Right lobe of liver (tissue), 6 donors: ENCODE results near the gene GPS1. TPM values are rescaled to one million over a fixed set of nuclear protein-coding genes. Genes with fewer than 3 reads are reported as not detected.
A peak's percentile ranks its signal among the peaks of the same experiment; 100 is the strongest.

Source experiments
- ATAC-seq, 4 donors: fragments of 200-7000 bp; cut with Tn5 transposase; one replicate each; pipeline ENCODE4 v1.9.1; 2020; ENCODE audit warnings: mild to moderate bottlenecking in 4 of 4, moderate library complexity in 4 of 4
- DNase-seq, 3 donors: peaks; one replicate each; pipeline ENCODE4 v3.0.0-alpha.2; 2020
- H3K27ac ChIP-seq, 3 donors: fragments of 200-600 bp; one replicate each; pipeline ENCODE4 v1.8.0; 2022
- H3K27me3 ChIP-seq, 2 donors: fragments of 200-600 bp; one replicate each; pipeline ENCODE4 v1.8.0; 2022
- H3K36me3 ChIP-seq, 4 donors: fragments of 200-600 bp; sonication (generic) in 1 of 4; one replicate each; pipeline versions ENCODE4 v1.5.1 to v1.8.0; 2017 to 2022; ENCODE audit warnings: control low read depth in 1 of 4
- H3K4me1 ChIP-seq, 4 donors: fragments of 200-600 bp; sonication (generic) in 1 of 4; one replicate each; pipeline versions ENCODE4 v1.5.1 to v1.8.0; 2017 to 2022; ENCODE audit warnings: control low read depth in 1 of 4
- H3K4me3 ChIP-seq, 3 donors: fragments of 200-600 bp; one replicate each; pipeline ENCODE4 v1.8.0; 2022
- H3K9me3 ChIP-seq, 4 donors: fragments of 200-600 bp; sonication (generic) in 1 of 4; one replicate each; pipeline versions ENCODE4 v1.5.1 to v1.8.0; 2017 to 2022; ENCODE audit warnings: control low read depth in 1 of 4
- POLR2A ChIP-seq: fragments of 450-650 bp; IDR thresholded peaks from one replicate; pipeline ENCODE4 v1.6.1; 2017; ENCODE audit warnings: antibody characterized with exemption, mild to moderate bottlenecking
- WGBS: methylation state at CpG from one replicate; pipeline ENCODE4 v1.1.6; 2018; ENCODE audit warnings: low coverage, low lambda C conversion rate; ENCODE audit not compliant: insufficient coverage; ENCODE audit errors: missing lambda C conversion rate; 5-methylcytosine and 5-hydroxymethylcytosine counted together
- intact Hi-C, 2 donors: fragments of 100-400 bp; cut with DNase I; formaldehyde crosslinking; loops; one replicate each; pipeline versions ENCODE4 v1.11.2 to v1.14.1; 2022
- total RNA-seq, 6 experiments: library from RNA; depleted of rRNA in 2 of 6; stranded (reverse); fragments of >200 nt in 2 of 6; fragmentation: NEBNext Ultra II Directional in 3 of 6; extraction: Animal tissue kit (Norgen Biotek cat#: 25700) in 3 of 6; gene quantifications; one replicate each; pipeline versions ENCODE4 v1.1.0 to v1.2.4, GENCODE V29; 2016 to 2023
- TF ChIP-seq, protein P1 (sequence below), 4 donors: fragments of 200-600 bp in 3 of 4; fragments of 450-650 bp in 1 of 4; IDR thresholded peaks; one replicate each; pipeline versions ENCODE4 v1.5.1 to v1.8.0; 2016 to 2022; ENCODE audit warnings: antibody characterized with exemption in 4 of 4, mild to moderate bottlenecking in 2 of 4
- donor health status: DM: no; HTN: yes; CAD: no.
- donor health status: DM: no; HTN: no; CAD: no.
- donor health status: DM: no; HTN: no; CAD: no.
- donor health status: DM: no; HTN: yes; CAD: no.
- donor health status: DM: no; HTN: yes; CAD: no.

Gene GPS1
- total RNA-seq, 6 experiments from 2014 or later = 46.5 to 93.5 (median 62.1) TPM

DNA sequence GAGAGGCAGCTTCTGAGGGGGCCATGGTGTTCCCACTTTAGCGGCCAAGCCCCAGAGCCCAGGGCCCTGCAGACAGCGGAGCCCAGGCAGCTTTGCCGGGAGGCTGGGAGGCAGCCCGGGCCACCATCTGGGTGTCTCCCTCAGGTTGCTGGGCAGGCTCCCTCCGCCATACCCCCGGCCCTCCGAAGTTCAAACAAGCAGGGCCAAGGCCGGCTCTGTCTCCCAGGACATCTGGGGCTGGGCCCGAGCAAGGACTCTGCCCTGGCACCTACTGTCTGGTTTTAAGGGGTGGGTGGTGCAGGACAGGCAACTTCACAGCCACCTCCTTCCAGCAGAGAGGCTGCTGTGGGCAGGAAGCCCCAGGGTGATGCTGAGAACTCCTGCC, 11.3 kb downstream of the GPS1 start:
- TF ChIP-seq, protein P1, sequence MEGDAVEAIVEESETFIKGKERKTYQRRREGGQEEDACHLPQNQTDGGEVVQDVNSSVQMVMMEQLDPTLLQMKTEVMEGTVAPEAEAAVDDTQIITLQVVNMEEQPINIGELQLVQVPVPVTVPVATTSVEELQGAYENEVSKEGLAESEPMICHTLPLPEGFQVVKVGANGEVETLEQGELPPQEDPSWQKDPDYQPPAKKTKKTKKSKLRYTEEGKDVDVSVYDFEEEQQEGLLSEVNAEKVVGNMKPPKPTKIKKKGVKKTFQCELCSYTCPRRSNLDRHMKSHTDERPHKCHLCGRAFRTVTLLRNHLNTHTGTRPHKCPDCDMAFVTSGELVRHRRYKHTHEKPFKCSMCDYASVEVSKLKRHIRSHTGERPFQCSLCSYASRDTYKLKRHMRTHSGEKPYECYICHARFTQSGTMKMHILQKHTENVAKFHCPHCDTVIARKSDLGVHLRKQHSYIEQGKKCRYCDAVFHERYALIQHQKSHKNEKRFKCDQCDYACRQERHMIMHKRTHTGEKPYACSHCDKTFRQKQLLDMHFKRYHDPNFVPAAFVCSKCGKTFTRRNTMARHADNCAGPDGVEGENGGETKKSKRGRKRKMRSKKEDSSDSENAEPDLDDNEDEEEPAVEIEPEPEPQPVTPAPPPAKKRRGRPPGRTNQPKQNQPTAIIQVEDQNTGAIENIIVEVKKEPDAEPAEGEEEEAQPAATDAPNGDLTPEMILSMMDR (IDR thresholded peaks at IDR 0.05) = no peak
- no peak for TF ChIP-seq POLR2A
- Histone ChIP-seq H3K4me3 (no peak overlapping the region), H3K27ac (no peak overlapping the region), H3K9me3 (no peaks in the 10 kb centered on the region), H3K27me3 (no peaks in the 10 kb centered on the region), H3K4me1 (peaks cover 0 to 17% (median 6%) of the 10 kb centered on the region in 4 donors), H3K36me3 (peaks cover 0 to 35% (median 4%) of the 10 kb centered on the region in 4 donors)
- DNase-seq = no peak
- ATAC-seq = no peak
- intact Hi-C loops = no loop called here
- WGBS = no CpG with 5 or more reads among the region's 9 CpGs

DNA sequence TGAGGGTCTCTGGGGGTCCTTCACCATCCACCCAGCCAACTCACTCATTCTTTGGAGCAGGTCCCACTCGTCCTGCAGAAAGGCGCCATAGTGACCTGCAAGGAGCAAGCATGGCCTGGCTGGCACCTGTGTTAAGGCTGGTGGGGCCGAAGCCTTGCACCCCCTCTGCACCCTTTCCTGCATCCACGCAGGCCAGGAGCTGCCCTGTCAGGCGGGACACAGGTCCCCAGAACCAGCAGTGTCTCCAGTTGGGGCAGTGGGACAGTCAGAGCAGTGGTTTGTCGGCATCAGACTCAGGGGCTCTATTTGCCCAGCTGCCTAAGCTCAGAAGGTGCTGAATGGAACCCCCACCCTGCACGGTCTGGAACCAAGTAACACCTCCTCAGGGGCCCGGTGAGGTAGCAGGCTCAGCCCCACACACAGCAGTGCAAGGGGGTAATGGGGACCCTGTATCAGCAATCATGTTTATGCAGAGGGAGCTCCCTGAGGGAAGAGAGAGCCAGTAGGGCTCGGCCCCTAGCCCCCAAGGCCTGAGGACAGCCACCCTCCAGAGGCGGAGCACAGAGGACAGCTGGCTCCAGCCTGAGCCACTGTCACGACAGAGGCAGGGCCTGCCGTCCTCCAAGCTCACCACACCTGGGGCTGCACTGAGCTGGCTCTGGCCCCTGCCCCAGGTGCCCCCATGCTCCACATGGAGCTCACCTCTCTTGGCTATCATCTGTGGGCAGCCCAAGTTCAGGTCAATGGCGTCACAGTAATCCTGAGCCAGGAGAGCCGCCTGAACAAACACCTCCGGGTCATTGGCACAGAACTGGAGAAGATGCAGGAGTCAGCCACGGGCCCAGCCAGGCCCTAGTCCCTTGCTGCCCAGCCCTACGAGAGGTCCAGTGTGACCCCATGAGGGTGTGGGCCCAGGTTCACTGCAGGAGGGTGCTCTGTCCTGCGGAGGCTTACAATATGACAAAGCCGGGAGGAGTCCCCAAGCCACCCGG, 12.0 kb downstream of the GPS1 start:
- peak; percentile 51 to 78 (median 59) for ATAC-seq

DNA sequence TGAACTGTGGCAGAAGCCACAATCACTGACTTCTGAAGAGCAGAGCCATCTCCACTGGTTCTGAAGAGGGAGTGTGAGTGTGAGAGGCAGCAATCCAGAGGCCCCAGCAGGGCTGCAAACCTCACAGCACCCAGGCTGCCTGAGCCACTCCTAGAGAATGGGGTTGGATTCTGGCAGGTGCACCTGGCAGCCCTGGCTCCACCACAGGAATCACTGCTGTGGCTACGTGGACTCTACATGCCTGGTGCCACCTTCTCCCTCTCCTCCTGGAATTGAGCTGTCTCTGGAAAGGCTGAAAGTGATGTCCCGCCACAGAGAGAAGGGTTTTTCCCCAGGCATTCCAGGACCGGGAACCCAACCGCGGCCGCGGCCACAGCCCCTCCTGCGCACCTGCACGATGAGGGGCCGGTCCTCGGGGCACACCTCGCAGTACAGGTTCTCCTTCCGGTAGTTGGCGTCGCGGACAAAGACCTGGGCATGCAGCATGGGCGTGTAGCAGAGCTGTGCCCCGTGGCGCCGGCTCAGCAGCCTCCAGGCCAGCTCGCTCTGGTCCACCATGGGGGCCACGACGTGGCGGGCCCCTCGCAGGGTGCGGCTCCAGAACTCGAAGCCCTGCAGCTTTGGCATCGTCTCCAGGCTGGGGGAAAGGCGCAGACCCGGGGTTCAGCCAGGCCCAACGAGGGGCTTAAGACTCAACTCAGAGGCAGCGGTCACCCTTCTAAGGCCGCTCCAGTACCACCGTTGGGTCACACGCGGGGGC, 12.9 kb downstream of the GPS1 start:
- H3K4me3 ChIP-seq = peak overlapping the region; percentile 76 to 89 (median 87)
- H3K4me1 ChIP-seq = peaks cover 0 to 17% (median 6%) of the 10 kb centered on the region in 4 donors
- H3K36me3 ChIP-seq = peaks cover 0 to 28% (median 4%) of the 10 kb centered on the region in 4 donors
- peak; percentile 50 to 61 (median 58) for ATAC-seq
- peak overlapping the region in 2 of 3 donors; percentile 66 for H3K27ac ChIP-seq
- no peaks in the 10 kb centered on the region for H3K9me3 ChIP-seq
- intact Hi-C loops = no loop called here
- no peaks in the 10 kb centered on the region for H3K27me3 ChIP-seq
- WGBS = no CpG with 5 or more reads among the region's 36 CpGs
- DNase-seq = no peak
- no peak for TF ChIP-seq POLR2A
- TF ChIP-seq, protein P1 (IDR thresholded peaks at IDR 0.05) = no peak

More for the DNA sequence above, 12.0 kb downstream of the GPS1 start:
- H3K4me3 ChIP-seq = peak overlapping the region; percentile 76 to 89 (median 87)
- intact Hi-C loops = no loop called here
- H3K36me3 ChIP-seq = peaks cover 0 to 34% (median 4%) of the 10 kb centered on the region in 4 donors
- peak in 2 of 3 donors; percentile 79 to 82 for DNase-seq
- H3K27me3 ChIP-seq = no peaks in the 10 kb centered on the region
- TF ChIP-seq, protein P1 (IDR thresholded peaks at IDR 0.05) = no peak
- H3K4me1 ChIP-seq = peaks cover 0 to 17% (median 6%) of the 10 kb centered on the region in 4 donors
- WGBS = no CpG with 5 or more reads among the region's 20 CpGs
- H3K9me3 ChIP-seq = no peaks in the 10 kb centered on the region
- peak overlapping the region in 1 of 3 donors; percentile 66 for H3K27ac ChIP-seq

DNA sequence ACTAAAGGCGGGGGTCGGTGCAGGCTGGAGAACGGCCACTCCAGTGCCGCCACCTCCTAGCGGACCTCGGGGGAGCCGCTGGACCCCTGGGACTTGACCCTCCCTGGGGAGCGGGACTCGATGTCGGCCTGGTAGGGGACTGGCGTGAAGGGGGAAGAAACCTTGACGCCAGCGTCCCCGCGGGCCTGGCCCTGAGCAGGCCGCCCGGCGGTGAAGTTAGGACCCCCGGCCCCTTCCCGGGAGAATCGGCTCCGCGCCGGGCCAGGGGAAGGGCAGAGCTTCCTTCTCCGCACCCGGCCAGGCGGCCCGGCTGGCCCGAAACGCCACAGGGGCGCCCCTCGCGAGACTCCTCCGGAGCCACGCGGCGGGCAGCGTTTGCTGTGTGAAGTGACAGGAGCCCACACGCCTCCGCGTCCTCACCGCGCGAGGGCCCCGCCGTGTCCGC, 13.5 kb downstream of the GPS1 start:
- ATAC-seq (peak in 1 of 4 donors; percentile 1), DNase-seq (no peak)
- TF ChIP-seq POLR2A = no peak
- TF ChIP-seq, protein P1 (IDR thresholded peaks at IDR 0.05) = no peak
- intact Hi-C loops = no loop called here
- H3K27me3 ChIP-seq = no peaks in the 10 kb centered on the region
- WGBS = no CpG with 5 or more reads among the region's 47 CpGs
- peaks cover 0 to 27% (median 4%) of the 10 kb centered on the region in 4 donors for H3K36me3 ChIP-seq
- peak overlapping the region in 2 of 3 donors; percentile 66 for H3K27ac ChIP-seq
- H3K4me3 ChIP-seq = peak overlapping the region; percentile 76 to 89 (median 87)
- no peaks in the 10 kb centered on the region for H3K9me3 ChIP-seq
- H3K4me1 ChIP-seq = peaks cover 0 to 17% (median 6%) of the 10 kb centered on the region in 4 donors
